ENCODE results near the gene USP43. TPM values are rescaled to one million over a fixed set of nuclear protein-coding genes. Genes with fewer than 3 reads are reported as not detected.

The USP43 gene
- total RNA-seq, 4 donors from 2014 or later = 0.20 to 0.84 (median 0.26) TPM

- DNase-seq (ENCODE audit: low spot score in 2 of 2) = no peak
- 82 to 87% methylated on average over 4 of the region's 4 CpGs for WGBS, 2 donors
Measured at GRCh38 chr17:9676820-9677310, 31.5 kb downstream of the USP43 start.

GRCh38 chr17:9677411-9677810 is 32.1 kb downstream of the USP43 start:
- H3K27me3 ChIP-seq = no peaks in the 10 kb centered on the region
- DNase-seq (ENCODE audit: low spot score in 2 of 2) = no peak
- H3K36me3 ChIP-seq = no peaks in the 10 kb centered on the region
- H3K4me3 ChIP-seq = no peak overlapping the region
- TF ChIP-seq POLR2A (IDR thresholded peaks at IDR 0.05) (no peak), CTCF (IDR thresholded peaks at IDR 0.05) (no peak), EP300 (IDR thresholded peaks at IDR 0.05) (no peak)
- H3K4me1 ChIP-seq = no peaks in the 10 kb centered on the region
- no peak overlapping the region for H3K27ac ChIP-seq
- peaks cover 0 to 13% (median 0%) of the 10 kb centered on the region in 4 donors for H3K9me3 ChIP-seq
- WGBS, 2 donors = 80 to 84% methylated on average over 7 of the region's 7 CpGs

More at GRCh38 chr17:9676820-9677310, 31.5 kb downstream of the USP43 start:
- TF ChIP-seq EP300 (IDR thresholded peaks at IDR 0.05) (no peak), POLR2A (IDR thresholded peaks at IDR 0.05) (no peak), CTCF (IDR thresholded peaks at IDR 0.05) (no peak)
- no peak overlapping the region for H3K27ac ChIP-seq
- no peaks in the 10 kb centered on the region for H3K27me3 ChIP-seq
- H3K9me3 ChIP-seq = peaks cover 0 to 13% (median 0%) of the 10 kb centered on the region in 4 donors
- no peaks in the 10 kb centered on the region for H3K4me1 ChIP-seq
- no peak overlapping the region for H3K4me3 ChIP-seq
- no peaks in the 10 kb centered on the region for H3K36me3 ChIP-seq

- H3K4me3 ChIP-seq = no peak overlapping the region
- DNase-seq (ENCODE audit: low spot score in 2 of 2) = no peak
- H3K9me3 ChIP-seq = peaks cover 0 to 13% (median 0%) of the 10 kb centered on the region in 4 donors
- H3K27ac ChIP-seq = no peak overlapping the region
- H3K36me3 ChIP-seq = no peaks in the 10 kb centered on the region
- H3K27me3 ChIP-seq = no peaks in the 10 kb centered on the region
- TF ChIP-seq CTCF (IDR thresholded peaks at IDR 0.05) (no peak), EP300 (IDR thresholded peaks at IDR 0.05) (no peak), POLR2A (IDR thresholded peaks at IDR 0.05) (no peak)
- WGBS, 2 donors = 64 to 65% methylated on average over 4 of the region's 4 CpGs
- H3K4me1 ChIP-seq = no peaks in the 10 kb centered on the region
Measured at GRCh38 chr17:9677896-9678295, 32.6 kb downstream of the USP43 start.

- no peaks in the 10 kb centered on the region for H3K4me1 ChIP-seq
- H3K27ac ChIP-seq = no peak overlapping the region
- no peak for DNase-seq (ENCODE audit: low spot score in 2 of 2)
- TF ChIP-seq EP300 (IDR thresholded peaks at IDR 0.05) (no peak), CTCF (IDR thresholded peaks at IDR 0.05) (no peak), POLR2A (IDR thresholded peaks at IDR 0.05) (no peak)
- no peaks in the 10 kb centered on the region for H3K36me3 ChIP-seq
- peaks cover 0 to 6% (median 0%) of the 10 kb centered on the region in 4 donors for H3K9me3 ChIP-seq
- H3K4me3 ChIP-seq = no peak overlapping the region
- no peaks in the 10 kb centered on the region for H3K27me3 ChIP-seq
- 82 to 89% methylated on average over 10 of the region's 10 CpGs for WGBS, 2 donors
Measured at GRCh38 chr17:9684955-9685621, 39.8 kb downstream of the USP43 start.

- DNase-seq (ENCODE audit: low spot score in 2 of 2) = no peak
- Histone ChIP-seq H3K4me1 (no peaks in the 10 kb centered on the region), H3K27ac (no peak overlapping the region), H3K4me3 (no peak overlapping the region), H3K9me3 (no peaks in the 10 kb centered on the region), H3K36me3 (no peaks in the 10 kb centered on the region), H3K27me3 (no peaks in the 10 kb centered on the region)
- TF ChIP-seq CTCF (IDR thresholded peaks at IDR 0.05) = no peak
- no peak for TF ChIP-seq EP300 (IDR thresholded peaks at IDR 0.05)
- no peak for TF ChIP-seq POLR2A (IDR thresholded peaks at IDR 0.05)
- 81 to 84% methylated on average over 7 of the region's 7 CpGs for WGBS, 2 donors
Measured at GRCh38 chr17:9693755-9694154, 48.4 kb downstream of the USP43 start.
